HepG2 (cell line): Measurements from ENCODE around the gene PDZD4.

Experiments used
- MXI1 ChIP-seq: IDR thresholded peaks from 3 replicates; pipeline ENCODE4 v1.6.1; 2012; ENCODE audit warnings: low read depth, low read length, inconsistent platforms, borderline replicate concordance
- RBFOX2 ChIP-seq: fragments of 200-400 bp; formaldehyde crosslinking; IDR thresholded peaks from 2 replicates; pipeline ENCODE4 v1.6.1; 2017; ENCODE audit warnings: low read depth, mild to moderate bottlenecking, low read length
- ZNF138 ChIP-seq: sonication (generic); formaldehyde crosslinking; IDR thresholded peaks from 2 replicates; pipeline ENCODE4 v1.5.0; 2020; ENCODE audit warnings: mild to moderate bottlenecking, low read depth, missing genetic modification reagents
- ZNF335 ChIP-seq: sonication (generic); formaldehyde crosslinking; IDR thresholded peaks from 2 replicates; pipeline ENCODE4 v1.4.0; 2020; ENCODE audit warnings: missing genetic modification reagents
- ZNF33B ChIP-seq: sonication (generic); formaldehyde crosslinking; IDR thresholded peaks from 2 replicates; pipeline ENCODE4 v1.5.1; 2020; ENCODE audit warnings: mild to moderate bottlenecking, missing genetic modification reagents
- TF ChIP-seq, protein P1 (sequence below): sonication (generic); formaldehyde crosslinking; IDR thresholded peaks from 2 replicates; pipeline ENCODE4 v1.5.0; 2020; ENCODE audit warnings: mild to moderate bottlenecking, missing genetic modification reagents, borderline replicate concordance

DNA sequence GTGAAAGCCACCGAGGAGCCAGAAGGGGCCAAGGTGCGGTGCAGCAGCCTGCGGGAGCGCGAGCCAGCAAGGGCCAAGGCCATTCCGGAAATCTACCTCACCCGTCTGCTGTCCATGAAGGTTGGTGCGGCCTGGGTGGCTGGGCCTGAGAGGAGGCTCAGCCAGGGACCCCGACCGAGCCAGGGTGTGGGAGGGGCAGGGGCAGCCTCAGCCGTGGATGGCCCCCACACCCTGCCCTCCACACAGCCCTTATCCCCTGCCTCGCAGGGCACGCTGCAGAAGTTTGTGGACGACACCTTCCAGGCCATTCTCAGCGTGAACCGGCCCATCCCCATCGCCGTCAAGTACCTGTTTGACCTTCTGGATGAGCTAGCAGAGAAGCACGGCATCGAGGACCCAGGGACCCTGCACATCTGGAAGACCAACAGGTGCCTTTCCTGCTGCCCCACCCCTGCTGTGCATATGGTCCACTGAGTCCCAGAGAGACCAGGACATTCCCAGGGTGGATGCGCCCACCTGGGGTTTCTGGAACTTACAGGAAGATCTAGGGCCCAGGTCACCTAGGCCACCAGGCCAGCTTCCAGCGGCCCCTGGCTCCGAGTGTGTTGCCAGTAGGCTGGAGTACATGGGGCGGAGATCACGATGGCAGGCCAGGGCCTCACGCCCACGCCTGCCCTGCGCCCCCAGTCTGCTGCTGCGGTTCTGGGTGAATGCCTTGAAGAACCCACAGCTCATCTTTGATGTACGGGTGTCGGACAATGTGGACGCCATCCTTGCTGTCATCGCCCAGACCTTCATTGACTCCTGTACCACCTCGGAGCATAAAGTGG, 52.9 kb downstream of the PDZD4 start:
- TF ChIP-seq, protein P1, sequence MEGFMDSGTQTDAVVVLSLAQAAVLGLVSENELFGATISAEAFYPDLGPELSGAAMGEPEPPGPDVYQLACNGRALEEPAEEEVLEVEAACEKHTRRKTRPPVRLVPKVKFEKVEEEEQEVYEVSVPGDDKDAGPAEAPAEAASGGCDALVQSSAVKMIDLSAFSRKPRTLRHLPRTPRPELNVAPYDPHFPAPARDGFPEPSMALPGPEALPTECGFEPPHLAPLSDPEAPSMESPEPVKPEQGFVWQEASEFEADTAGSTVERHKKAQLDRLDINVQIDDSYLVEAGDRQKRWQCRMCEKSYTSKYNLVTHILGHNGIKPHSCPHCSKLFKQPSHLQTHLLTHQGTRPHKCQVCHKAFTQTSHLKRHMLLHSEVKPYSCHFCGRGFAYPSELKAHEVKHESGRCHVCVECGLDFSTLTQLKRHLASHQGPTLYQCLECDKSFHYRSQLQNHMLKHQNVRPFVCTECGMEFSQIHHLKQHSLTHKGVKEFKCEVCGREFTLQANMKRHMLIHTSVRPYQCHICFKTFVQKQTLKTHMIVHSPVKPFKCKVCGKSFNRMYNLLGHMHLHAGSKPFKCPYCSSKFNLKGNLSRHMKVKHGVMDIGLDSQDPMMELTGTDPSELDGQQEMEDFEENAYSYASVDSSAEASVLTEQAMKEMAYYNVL (CRISPR knock-in tag): no peak
- no peak for TF ChIP-seq MXI1
- TF ChIP-seq ZNF33B (CRISPR knock-in tag): no peak
- TF ChIP-seq ZNF138: no peak
- TF ChIP-seq ZNF335 (CRISPR knock-in tag): no peak
- no peak for TF ChIP-seq RBFOX2
